ENCODE results near the gene HEXIM2. TPM values are rescaled to one million over a fixed set of nuclear protein-coding genes. Genes with fewer than 3 reads are reported as not detected.
"Not testable (repeated sequence)": the region's sequence is repeated elsewhere in the genome, so short reads cannot be mapped to it uniquely, and the experiment has no call there.

Gene HEXIM2
- total RNA-seq, 1 experiment from 2014 or later: 16.3 TPM

DNA sequence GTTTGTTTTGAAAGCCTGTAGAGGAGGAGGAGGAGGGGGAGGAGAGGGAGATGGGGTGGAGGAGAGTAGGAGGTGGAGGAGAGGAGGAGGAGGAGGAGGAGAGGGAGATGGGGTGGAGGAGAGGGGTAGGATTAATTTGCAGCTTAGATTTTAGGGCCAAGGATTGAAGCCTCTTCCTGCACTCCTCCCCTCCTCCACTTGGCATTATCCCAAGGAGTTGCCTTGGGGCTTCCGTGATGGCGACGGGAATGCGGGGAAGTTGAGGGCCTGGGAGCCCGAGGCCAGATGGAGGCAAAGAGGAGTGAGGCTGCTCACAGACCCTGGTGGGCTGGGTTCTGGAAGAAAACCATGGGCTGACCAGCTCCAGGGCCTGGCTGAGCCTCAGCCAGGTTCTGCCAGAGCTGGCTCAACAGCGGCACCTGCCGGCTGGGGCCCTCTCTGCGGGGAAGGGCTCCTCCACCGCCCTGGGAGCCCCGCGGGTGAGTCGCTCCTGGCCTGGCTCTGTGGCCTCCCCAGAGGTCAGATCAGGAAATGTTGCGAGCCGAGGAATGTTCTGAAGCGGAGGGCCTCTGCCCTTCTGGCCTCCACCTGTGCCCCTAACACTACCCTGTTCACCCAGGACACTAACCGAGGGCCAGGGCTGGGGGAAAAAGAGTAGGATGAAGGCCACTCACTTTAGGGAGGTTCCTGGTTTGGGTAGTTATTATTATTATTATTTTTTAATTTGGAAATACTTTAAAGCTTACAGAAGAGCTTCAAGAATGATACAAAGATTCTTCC is 36.1 kb downstream of the HEXIM2 start:
- H3K36me3 Mint-ChIP-seq (ENCODE audit: insufficient read depth, unreplicated experiment): peaks cover 26% of the 10 kb centered on the region

GRCh38 chr17:45200701-45201100 is 39.0 kb downstream of the HEXIM2 start:
- DNase-seq: no peak

More for the DNA sequence above, 36.1 kb downstream of the HEXIM2 start:
- Mint-ChIP-seq H3K27me3 (ENCODE audit: unreplicated experiment) (no peaks in the 10 kb centered on the region), H3K9me3 (ENCODE audit: low read depth, unreplicated experiment) (no peaks in the 10 kb centered on the region), H3K4me1 (ENCODE audit: low read depth, unreplicated experiment) (peaks cover 30% of the 10 kb centered on the region), H3K27ac (ENCODE audit: unreplicated experiment) (peak overlapping the region; percentile 86), H3K4me3 (ENCODE audit: low read depth, unreplicated experiment) (no peak overlapping the region)
- TF ChIP-seq, protein P1, sequence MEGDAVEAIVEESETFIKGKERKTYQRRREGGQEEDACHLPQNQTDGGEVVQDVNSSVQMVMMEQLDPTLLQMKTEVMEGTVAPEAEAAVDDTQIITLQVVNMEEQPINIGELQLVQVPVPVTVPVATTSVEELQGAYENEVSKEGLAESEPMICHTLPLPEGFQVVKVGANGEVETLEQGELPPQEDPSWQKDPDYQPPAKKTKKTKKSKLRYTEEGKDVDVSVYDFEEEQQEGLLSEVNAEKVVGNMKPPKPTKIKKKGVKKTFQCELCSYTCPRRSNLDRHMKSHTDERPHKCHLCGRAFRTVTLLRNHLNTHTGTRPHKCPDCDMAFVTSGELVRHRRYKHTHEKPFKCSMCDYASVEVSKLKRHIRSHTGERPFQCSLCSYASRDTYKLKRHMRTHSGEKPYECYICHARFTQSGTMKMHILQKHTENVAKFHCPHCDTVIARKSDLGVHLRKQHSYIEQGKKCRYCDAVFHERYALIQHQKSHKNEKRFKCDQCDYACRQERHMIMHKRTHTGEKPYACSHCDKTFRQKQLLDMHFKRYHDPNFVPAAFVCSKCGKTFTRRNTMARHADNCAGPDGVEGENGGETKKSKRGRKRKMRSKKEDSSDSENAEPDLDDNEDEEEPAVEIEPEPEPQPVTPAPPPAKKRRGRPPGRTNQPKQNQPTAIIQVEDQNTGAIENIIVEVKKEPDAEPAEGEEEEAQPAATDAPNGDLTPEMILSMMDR (IDR thresholded peaks at IDR 0.05; ENCODE audit: unreplicated experiment): peak; percentile 100
- BruUV-seq (replicated peaks): no TSS peak
- CTCF ChIA-PET: interaction anchor here (0.6 to 7.4 kb wide), 11 partner anchors 9 to 186 kb away, joined by 3 to 253 read pairs (median 8); partner anchors contain the start of genes ACBD4, HEXIM1 and HEXIM2
- intact Hi-C loops (cut with micrococcal nuclease; ENCODE audit: unreplicated experiment): loop anchor here (1.0 to 2.0 kb wide), 2 partner anchors 25 to 62 kb away; partner anchors contain the start of gene ACBD4
- peak; percentile 100 for DNase-seq

GRCh38 chr17:45201457-45201856 is 39.8 kb downstream of the HEXIM2 start:
- Mint-ChIP-seq H3K27me3 (ENCODE audit: unreplicated experiment) (no peaks in the 10 kb centered on the region), H3K9me3 (ENCODE audit: low read depth, unreplicated experiment) (no peaks in the 10 kb centered on the region), H3K27ac (ENCODE audit: unreplicated experiment) (no peak overlapping the region), H3K4me3 (ENCODE audit: low read depth, unreplicated experiment) (no peak overlapping the region), H3K4me1 (ENCODE audit: low read depth, unreplicated experiment) (peaks cover 12% of the 10 kb centered on the region), H3K36me3 (ENCODE audit: insufficient read depth, unreplicated experiment) (peaks cover 16% of the 10 kb centered on the region)
- TF ChIP-seq, protein P1 (IDR thresholded peaks at IDR 0.05; ENCODE audit: unreplicated experiment): no peak
- no peak for DNase-seq
- no TSS peak for BruUV-seq (replicated peaks)
- intact Hi-C loops (cut with micrococcal nuclease; ENCODE audit: unreplicated experiment): no loop called here
- CTCF ChIA-PET: interaction anchor here (0.7 to 1.9 kb wide), 8 partner anchors 11 to 269 kb away, joined by 3 to 9 read pairs (median 4); partner anchors contain the start of genes ACBD4 and HEXIM1

More at GRCh38 chr17:45200701-45201100, 39.0 kb downstream of the HEXIM2 start:
- H3K36me3 Mint-ChIP-seq (ENCODE audit: insufficient read depth, unreplicated experiment): peaks cover 16% of the 10 kb centered on the region
- intact Hi-C loops (cut with micrococcal nuclease; ENCODE audit: unreplicated experiment): no loop called here
- CTCF ChIA-PET: interaction anchor here (0.7 to 1.9 kb wide), 3 partner anchors 52 to 65 kb away, joined by 3 to 9 read pairs (median 7); partner anchors contain the start of genes ACBD4 and HEXIM1
- H3K27me3 Mint-ChIP-seq (ENCODE audit: unreplicated experiment): no peaks in the 10 kb centered on the region
- peaks cover 15% of the 10 kb centered on the region for H3K4me1 Mint-ChIP-seq (ENCODE audit: low read depth, unreplicated experiment)
- TF ChIP-seq, protein P1 (IDR thresholded peaks at IDR 0.05; ENCODE audit: unreplicated experiment): no peak
- H3K9me3 Mint-ChIP-seq (ENCODE audit: low read depth, unreplicated experiment): no peaks in the 10 kb centered on the region
- no peak overlapping the region for H3K4me3 Mint-ChIP-seq (ENCODE audit: low read depth, unreplicated experiment)
- H3K27ac Mint-ChIP-seq (ENCODE audit: unreplicated experiment): no peak overlapping the region
- BruUV-seq (replicated peaks): no TSS peak

DNA sequence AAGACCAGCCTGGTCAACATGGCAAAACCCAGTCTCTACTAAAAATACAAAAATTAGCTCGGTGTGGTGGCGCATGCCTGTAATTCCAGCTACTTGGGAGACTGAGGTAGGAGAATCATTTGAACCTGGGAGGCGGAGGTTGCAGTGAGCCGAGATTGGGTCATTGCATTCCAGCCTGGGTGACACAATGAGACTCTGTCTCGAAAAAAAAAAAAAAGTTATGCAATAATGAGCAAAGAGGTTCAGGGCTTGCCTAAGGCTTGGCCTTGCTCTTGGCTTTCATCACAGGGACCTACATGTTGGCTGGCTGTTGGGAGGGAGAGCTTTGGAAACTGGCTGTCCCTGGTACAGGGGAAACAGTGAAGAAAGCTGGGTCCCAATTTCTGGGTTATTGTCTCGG is 40.2 kb downstream of the HEXIM2 start:
- H3K4me1 Mint-ChIP-seq (ENCODE audit: low read depth, unreplicated experiment); intact Hi-C loops (cut with micrococcal nuclease; ENCODE audit: unreplicated experiment); BruUV-seq (replicated peaks); H3K27me3 Mint-ChIP-seq (ENCODE audit: unreplicated experiment); DNase-seq; H3K9me3 Mint-ChIP-seq (ENCODE audit: low read depth, unreplicated experiment); H3K27ac Mint-ChIP-seq (ENCODE audit: unreplicated experiment); H3K4me3 Mint-ChIP-seq (ENCODE audit: low read depth, unreplicated experiment): not testable (repeated sequence)
- CTCF ChIA-PET: interaction anchor here (0.7 to 1.9 kb wide), 7 partner anchors 10 to 269 kb away, joined by 3 to 9 read pairs (median 4); partner anchors contain the start of genes ACBD4 and HEXIM1
- peaks cover 16% of the 10 kb centered on the region for H3K36me3 Mint-ChIP-seq (ENCODE audit: insufficient read depth, unreplicated experiment)
